Thyroid gland (tissue), 4 donors: ENCODE measurements around the gene COL7A1. TPM values are rescaled to one million over a fixed set of nuclear protein-coding genes. Genes with fewer than 3 reads are reported as not detected.

Source experiments
- DNase-seq, 2 donors: peaks; one replicate each; pipeline ENCODE4 v3.0.0-alpha.2; 2019
- H3K27ac ChIP-seq, 3 donors: fragments of 200-600 bp; sonication (generic); 1 replicate in 2 of 3; 2 replicates in 1 of 3; pipeline ENCODE4 v1.5.1; 2016 to 2019; ENCODE audit warnings: mild to moderate bottlenecking in 1 of 3, moderate library complexity in 1 of 3
- H3K27me3 ChIP-seq: fragments of 200-600 bp; sonication (generic); one replicate; pipeline ENCODE4 v1.5.1; 2019
- H3K36me3 ChIP-seq, 2 donors: fragments of 200-600 bp; sonication (generic); one replicate each; pipeline ENCODE4 v1.5.1; 2016 to 2019
- H3K4me1 ChIP-seq, 2 donors: fragments of 200-600 bp; sonication (generic); one replicate each; pipeline ENCODE4 v1.5.1; 2017 to 2019
- H3K4me3 ChIP-seq, 3 donors: fragments of 200-600 bp; sonication (generic); replicated peaks in 1 of 3; 1 replicate in 2 of 3; 2 replicates in 1 of 3; pipeline ENCODE4 v1.5.1; 2016; ENCODE audit warnings: mild to moderate bottlenecking in 1 of 3
- H3K9me3 ChIP-seq: fragments of 200-600 bp; sonication (generic); one replicate; pipeline ENCODE4 v1.5.1; 2017
- POLR2A ChIP-seq, 2 donors: fragments of 450-650 bp; IDR thresholded peaks; one replicate each; pipeline ENCODE4 v1.6.1; 2017; ENCODE audit warnings: antibody characterized with exemption in 2 of 2, mild to moderate bottlenecking in 2 of 2, moderate library complexity in 1 of 2
- WGBS, 2 donors: methylation state at CpG; one replicate each; pipeline ENCODE4 v1.1.5; 2017; 5-methylcytosine and 5-hydroxymethylcytosine counted together
- intact Hi-C: fragments of 100-400 bp; cut with DNase I; formaldehyde crosslinking; loops from one replicate; pipeline ENCODE4 v1.15.1; 2023
- microRNA counts, 2 donors: library from miRNA; unstranded; fragments of <30 nt; microRNA quantifications; one replicate each; lab custom pipeline; 2016 to 2017
- microRNA-seq: library from miRNA; unstranded; fragments of <30 nt; microRNA quantifications from one replicate; pipeline ENCODE4, GENCODE V29; 2016
- small RNA-seq: library from RNA; depleted of rRNA; stranded (forward); fragments of <200 nt; gene quantifications from one replicate; pipeline ENCODE3, GENCODE V24; 2016
- total RNA-seq, 4 donors: library from RNA; depleted of rRNA; stranded (reverse); fragments of >200 nt; gene quantifications; one replicate each; pipeline ENCODE4 v1.2.3, GENCODE V29; 2016
- TF ChIP-seq, protein P1 (sequence below), 6 experiments: fragments of 200-600 bp in 3 of 6; fragments of 450-650 bp in 3 of 6; sonication (generic) in 3 of 6; IDR thresholded peaks; one replicate each; pipeline ENCODE4 v1.5.1; 2016 to 2019; ENCODE audit warnings: antibody characterized with exemption in 6 of 6, mild to moderate bottlenecking in 2 of 6, inconsistent platforms in 1 of 6, moderate library complexity in 1 of 6

Gene COL7A1
- total RNA-seq, 4 donors from 2014 or later, result 0.34 to 1.0 (median 0.80) TPM

DNA sequence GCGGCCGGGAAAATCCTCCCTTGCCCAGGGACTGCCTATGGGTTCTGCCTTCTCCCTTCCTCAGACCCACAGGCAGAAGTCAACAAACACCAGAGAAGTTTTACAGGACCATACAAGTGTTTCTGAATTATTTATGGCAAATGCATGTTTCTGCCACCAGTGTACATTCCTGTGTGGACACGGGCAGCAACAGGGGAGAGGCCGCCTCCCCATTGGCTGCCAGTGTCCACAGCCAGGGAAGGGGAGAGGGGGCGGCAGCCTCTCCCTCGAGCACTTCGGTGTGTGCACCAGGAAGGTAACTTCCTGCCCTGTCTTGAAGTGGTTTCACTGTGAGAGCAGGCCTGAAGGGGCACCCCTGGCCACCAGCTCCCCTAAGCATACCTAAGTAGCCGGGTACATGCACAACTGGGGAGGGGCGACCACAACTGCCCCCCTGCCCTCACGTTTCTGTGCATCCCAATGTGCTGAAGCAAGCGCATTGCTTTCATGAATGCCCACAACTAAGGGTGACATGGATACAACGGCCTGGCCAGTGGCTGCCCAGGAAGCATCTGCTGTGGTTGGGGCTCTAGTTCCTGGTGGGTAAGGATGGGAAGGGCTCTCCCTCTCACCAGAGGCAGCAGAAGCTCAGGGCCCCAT lies 76.4 kb downstream of the COL7A1 start:
- intact Hi-C loops, result no loop called here
- peaks cover 0 to 8% of the 10 kb centered on the region in 2 donors for H3K4me1 ChIP-seq
- WGBS, 2 donors, result 71 to 87% methylated on average over 6 to 10 of the region's 12 CpGs

GRCh38 chr3:48518069-48518468 lies 77.1 kb downstream of the COL7A1 start:
- Histone ChIP-seq H3K36me3 (no peaks in the 10 kb centered on the region), H3K9me3 (no peaks in the 10 kb centered on the region), H3K4me1 (peaks cover 0 to 8% of the 10 kb centered on the region in 2 donors), H3K27ac (no peak overlapping the region), H3K4me3 (no peak overlapping the region), H3K27me3 (no peaks in the 10 kb centered on the region)
- intact Hi-C loops, result no loop called here
- TF ChIP-seq, protein P1, sequence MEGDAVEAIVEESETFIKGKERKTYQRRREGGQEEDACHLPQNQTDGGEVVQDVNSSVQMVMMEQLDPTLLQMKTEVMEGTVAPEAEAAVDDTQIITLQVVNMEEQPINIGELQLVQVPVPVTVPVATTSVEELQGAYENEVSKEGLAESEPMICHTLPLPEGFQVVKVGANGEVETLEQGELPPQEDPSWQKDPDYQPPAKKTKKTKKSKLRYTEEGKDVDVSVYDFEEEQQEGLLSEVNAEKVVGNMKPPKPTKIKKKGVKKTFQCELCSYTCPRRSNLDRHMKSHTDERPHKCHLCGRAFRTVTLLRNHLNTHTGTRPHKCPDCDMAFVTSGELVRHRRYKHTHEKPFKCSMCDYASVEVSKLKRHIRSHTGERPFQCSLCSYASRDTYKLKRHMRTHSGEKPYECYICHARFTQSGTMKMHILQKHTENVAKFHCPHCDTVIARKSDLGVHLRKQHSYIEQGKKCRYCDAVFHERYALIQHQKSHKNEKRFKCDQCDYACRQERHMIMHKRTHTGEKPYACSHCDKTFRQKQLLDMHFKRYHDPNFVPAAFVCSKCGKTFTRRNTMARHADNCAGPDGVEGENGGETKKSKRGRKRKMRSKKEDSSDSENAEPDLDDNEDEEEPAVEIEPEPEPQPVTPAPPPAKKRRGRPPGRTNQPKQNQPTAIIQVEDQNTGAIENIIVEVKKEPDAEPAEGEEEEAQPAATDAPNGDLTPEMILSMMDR (IDR thresholded peaks at IDR 0.05), result no peak
- TF ChIP-seq POLR2A (IDR thresholded peaks at IDR 0.05), result no peak
- DNase-seq, result no peak
- 90 to 93% methylated on average over 6 of the region's 6 CpGs for WGBS, 2 donors

More for the DNA sequence above, 76.4 kb downstream of the COL7A1 start:
- Histone ChIP-seq H3K9me3 (no peaks in the 10 kb centered on the region), H3K36me3 (no peaks in the 10 kb centered on the region), H3K27me3 (no peaks in the 10 kb centered on the region), H3K27ac (no peak overlapping the region), H3K4me3 (no peak overlapping the region)
- TF ChIP-seq, protein P1 (IDR thresholded peaks at IDR 0.05), result no peak
- no peak for TF ChIP-seq POLR2A (IDR thresholded peaks at IDR 0.05)
- no peak for DNase-seq

- DNase-seq, result no peak
- Histone ChIP-seq H3K27me3 (no peaks in the 10 kb centered on the region), H3K4me3 (no peak overlapping the region), H3K36me3 (no peaks in the 10 kb centered on the region), H3K4me1 (peaks cover 0 to 8% of the 10 kb centered on the region in 2 donors), H3K27ac (no peak overlapping the region), H3K9me3 (no peaks in the 10 kb centered on the region)
- 82 to 94% methylated on average over 5 to 8 of the region's 8 CpGs for WGBS, 2 donors
- TF ChIP-seq, protein P1 (IDR thresholded peaks at IDR 0.05), result no peak
- TF ChIP-seq POLR2A (IDR thresholded peaks at IDR 0.05), result no peak
- intact Hi-C loops, result no loop called here
Observed at GRCh38 chr3:48516571-48516970, 78.6 kb downstream of the COL7A1 start.

GRCh38 chr3:48514431-48515227 lies 80.5 kb downstream of the COL7A1 start:
- Histone ChIP-seq H3K4me1 (peaks cover 0 to 5% of the 10 kb centered on the region in 2 donors), H3K4me3 (no peak overlapping the region), H3K27ac (no peak overlapping the region)

More at GRCh38 chr3:48514431-48515227, 80.5 kb downstream of the COL7A1 start:
- Histone ChIP-seq H3K9me3 (no peaks in the 10 kb centered on the region), H3K36me3 (no peaks in the 10 kb centered on the region), H3K27me3 (no peaks in the 10 kb centered on the region)
- no peak for DNase-seq
- intact Hi-C loops, result no loop called here
- TF ChIP-seq POLR2A (IDR thresholded peaks at IDR 0.05), result no peak
- TF ChIP-seq, protein P1 (IDR thresholded peaks at IDR 0.05), result no peak
- WGBS, 2 donors, result 90% methylated on average over 8 of the region's 8 CpGs

MicroRNAs encoded within 50 kb of the gene (microRNA counts, 767-probe panel; counts per million panel counts)
- 0 counts per million in 2 donors for microRNA hsa-miR-711 (lab: Ali Mortazavi, UCI)

Small RNA genes within 50 kb of the gene (microRNA-seq; reads per million reads assigned to microRNA genes)
- gene MIR4793, result not detected
- not detected for gene MIR6823
- not detected for gene MIR711

Small RNA genes within 50 kb of the gene (small RNA-seq; reads per million reads assigned to genes)
- gene MIR6823, result not detected

Other genes starting within 250 kb of the COL7A1 start
- gene FBXW12, start 223.1 kb downstream of the COL7A1 start, total RNA-seq, result not detected
- gene PLXNB1, start 165.2 kb downstream of the COL7A1 start, total RNA-seq, result 100 to 1,000 TPM; 126 to 216 (median 138) TPM
- 10 to 100 TPM in 3 of 4 donors, 1 to 10 TPM in 1; 8.6 to 17.0 (median 15.0) TPM for gene CCDC51, start 155.2 kb downstream of the COL7A1 start, total RNA-seq
- gene TMA7, start 155.1 kb downstream of the COL7A1 start, total RNA-seq, result 100 to 1,000 TPM; 133 to 413 (median 301) TPM
- 10 to 100 TPM in 2 of 4 donors, 1 to 10 TPM in 2; 8.4 to 13.9 (median 11.0) TPM for gene ATRIP, start 148.6 kb downstream of the COL7A1 start, total RNA-seq
- 100 to 1,000 TPM in 3 of 4 donors, 10 to 100 TPM in 1; 100.0 to 120 (median 109) TPM for gene SHISA5, start 91.2 kb downstream of the COL7A1 start, total RNA-seq
- 1 to 10 TPM; 2.3 to 4.9 (median 3.2) TPM for gene PFKFB4, start 38.5 kb downstream of the COL7A1 start, total RNA-seq
- gene UCN2, start 31.5 kb downstream of the COL7A1 start, total RNA-seq, result not detected
- gene UQCRC1, start 14.3 kb upstream of the COL7A1 start, total RNA-seq, result 100 to 1,000 TPM; 223 to 439 (median 295) TPM
- gene TMEM89, start 26.4 kb upstream of the COL7A1 start, total RNA-seq, result not detected
- 10 to 100 TPM in 2 of 4 donors, 1 to 10 TPM in 2; 7.5 to 19.1 (median 11.4) TPM for gene SLC26A6, start 40.1 kb upstream of the COL7A1 start, total RNA-seq
- gene CELSR3, start 67.6 kb upstream of the COL7A1 start, total RNA-seq, result 1 to 10 TPM in 2 of 4 donors, under 1 TPM in 2; 0.54 to 1.7 (median 1.0) TPM
- gene NCKIPSD, start 90.6 kb upstream of the COL7A1 start, total RNA-seq, result 10 to 100 TPM; 21.6 to 32.2 (median 31.7) TPM
- gene IP6K2, start 121.9 kb upstream of the COL7A1 start, total RNA-seq, result 100 to 1,000 TPM in 2 of 4 donors, 10 to 100 TPM in 2; 64.3 to 145 (median 93.0) TPM